GM21367 (cell line): Measurements from ENCODE around the gene SLC6A8.
"Not testable (repeated sequence)": the region's sequence is repeated elsewhere in the genome, so short reads cannot be mapped to it uniquely, and the experiment has no call there.

Source experiments
- ATAC-seq: cut with Tn5 transposase; IDR thresholded peaks from one replicate; pipeline ENCODE4 v1.9.1; 2021; ENCODE audit not compliant: unreplicated experiment

The SLC6A8 gene

DNA sequence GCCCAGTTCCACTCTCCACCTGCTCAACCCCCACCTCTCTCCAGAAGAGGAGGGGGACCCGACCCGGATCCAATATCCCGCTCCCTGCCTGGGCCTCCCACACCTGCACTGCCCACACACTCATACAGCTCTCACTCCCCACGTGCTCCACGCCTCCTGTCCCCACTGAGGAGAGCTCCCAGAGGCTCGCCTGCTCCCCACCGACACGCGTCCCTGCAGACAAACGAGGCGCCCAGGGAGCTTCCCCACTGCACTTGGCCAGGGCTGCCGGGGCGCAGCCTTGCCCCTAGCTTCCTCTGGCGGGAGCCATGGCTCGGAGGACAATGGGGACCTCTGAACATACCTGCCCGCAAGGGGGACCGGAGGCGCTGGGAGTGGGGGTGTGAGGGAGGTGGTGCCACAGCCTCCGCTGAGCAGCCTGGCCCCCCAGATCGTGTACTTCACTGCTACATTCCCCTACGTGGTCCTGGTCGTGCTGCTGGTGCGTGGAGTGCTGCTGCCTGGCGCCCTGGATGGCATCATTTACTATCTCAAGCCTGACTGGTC, 5.0 kb downstream of the SLC6A8 start:
- no peak for ATAC-seq

DNA sequence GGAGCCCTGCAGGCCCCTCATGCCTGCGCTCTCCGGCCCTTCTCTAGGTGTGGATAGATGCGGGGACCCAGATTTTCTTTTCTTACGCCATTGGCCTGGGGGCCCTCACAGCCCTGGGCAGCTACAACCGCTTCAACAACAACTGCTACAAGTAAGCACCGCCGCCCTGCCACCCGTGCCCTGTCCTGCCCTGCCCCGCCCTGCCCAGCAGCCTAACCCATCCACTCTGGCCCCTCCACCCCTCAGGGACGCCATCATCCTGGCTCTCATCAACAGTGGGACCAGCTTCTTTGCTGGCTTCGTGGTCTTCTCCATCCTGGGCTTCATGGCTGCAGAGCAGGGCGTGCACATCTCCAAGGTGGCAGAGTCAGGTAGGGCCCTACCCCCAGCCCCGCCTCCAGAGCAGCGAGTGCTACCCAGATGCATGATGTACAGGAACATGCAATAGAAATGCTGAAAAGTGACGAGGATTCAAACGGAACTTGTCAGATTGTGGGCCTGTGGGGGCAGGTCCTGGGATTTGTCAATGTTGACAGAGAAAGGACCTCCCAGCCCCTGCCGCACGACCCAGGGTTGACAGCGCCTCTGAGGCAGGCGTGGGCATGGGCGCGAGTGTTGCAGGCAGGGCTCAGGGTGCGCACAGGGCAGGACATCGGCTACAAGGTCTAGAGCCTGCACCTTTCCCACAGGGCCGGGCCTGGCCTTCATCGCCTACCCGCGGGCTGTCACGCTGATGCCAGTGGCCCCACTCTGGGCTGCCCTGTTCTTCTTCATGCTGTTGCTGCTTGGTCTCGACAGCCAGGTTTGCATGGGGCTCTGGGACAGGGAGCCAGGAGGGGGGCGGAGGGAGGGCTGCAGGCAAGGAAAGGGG, 5.7 kb downstream of the SLC6A8 start:
- ATAC-seq, result no peak

DNA sequence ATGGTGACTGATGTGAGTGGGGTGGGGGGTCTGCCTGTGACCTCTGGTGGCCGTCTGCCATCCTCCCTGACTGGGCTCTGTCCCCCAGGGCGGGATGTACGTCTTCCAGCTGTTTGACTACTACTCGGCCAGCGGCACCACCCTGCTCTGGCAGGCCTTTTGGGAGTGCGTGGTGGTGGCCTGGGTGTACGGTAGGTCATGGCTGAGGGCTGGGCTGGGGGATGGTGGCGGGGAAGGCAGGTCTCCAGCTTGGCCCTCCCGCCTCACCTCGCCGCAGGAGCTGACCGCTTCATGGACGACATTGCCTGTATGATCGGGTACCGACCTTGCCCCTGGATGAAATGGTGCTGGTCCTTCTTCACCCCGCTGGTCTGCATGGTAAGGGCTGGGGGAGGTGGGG, 6.5 kb downstream of the SLC6A8 start:
- not testable (repeated sequence) for ATAC-seq

DNA sequence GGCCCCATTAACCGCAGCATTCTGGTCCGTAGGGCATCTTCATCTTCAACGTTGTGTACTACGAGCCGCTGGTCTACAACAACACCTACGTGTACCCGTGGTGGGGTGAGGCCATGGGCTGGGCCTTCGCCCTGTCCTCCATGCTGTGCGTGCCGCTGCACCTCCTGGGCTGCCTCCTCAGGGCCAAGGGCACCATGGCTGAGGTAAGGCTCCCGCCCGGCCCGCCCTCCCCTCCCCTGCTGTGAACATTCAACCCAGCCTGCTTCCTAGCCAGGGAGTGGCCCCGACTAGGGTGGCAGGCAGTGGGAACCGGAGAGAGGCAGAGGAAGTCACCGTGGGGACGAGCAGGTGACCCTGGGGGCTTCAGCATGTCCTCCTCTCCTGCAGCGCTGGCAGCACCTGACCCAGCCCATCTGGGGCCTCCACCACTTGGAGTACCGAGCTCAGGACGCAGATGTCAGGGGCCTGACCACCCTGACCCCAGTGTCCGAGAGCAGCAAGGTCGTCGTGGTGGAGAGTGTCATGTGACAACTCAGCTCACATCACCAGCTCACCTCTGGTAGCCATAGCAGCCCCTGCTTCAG, 7.1 kb downstream of the SLC6A8 start:
- no peak for ATAC-seq

DNA sequence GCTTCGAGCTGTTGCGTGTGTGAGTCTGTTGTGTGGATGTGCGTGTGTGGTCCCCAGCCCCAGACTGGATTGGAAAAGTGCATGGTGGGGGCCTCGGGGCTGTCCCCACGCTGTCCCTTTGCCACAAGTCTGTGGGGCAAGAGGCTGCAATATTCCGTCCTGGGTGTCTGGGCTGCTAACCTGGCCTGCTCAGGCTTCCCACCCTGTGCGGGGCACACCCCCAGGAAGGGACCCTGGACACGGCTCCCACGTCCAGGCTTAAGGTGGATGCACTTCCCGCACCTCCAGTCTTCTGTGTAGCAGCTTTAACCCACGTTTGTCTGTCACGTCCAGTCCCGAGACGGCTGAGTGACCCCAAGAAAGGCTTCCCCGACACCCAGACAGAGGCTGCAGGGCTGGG, 8.4 kb downstream of the SLC6A8 start:
- no peak for ATAC-seq

DNA sequence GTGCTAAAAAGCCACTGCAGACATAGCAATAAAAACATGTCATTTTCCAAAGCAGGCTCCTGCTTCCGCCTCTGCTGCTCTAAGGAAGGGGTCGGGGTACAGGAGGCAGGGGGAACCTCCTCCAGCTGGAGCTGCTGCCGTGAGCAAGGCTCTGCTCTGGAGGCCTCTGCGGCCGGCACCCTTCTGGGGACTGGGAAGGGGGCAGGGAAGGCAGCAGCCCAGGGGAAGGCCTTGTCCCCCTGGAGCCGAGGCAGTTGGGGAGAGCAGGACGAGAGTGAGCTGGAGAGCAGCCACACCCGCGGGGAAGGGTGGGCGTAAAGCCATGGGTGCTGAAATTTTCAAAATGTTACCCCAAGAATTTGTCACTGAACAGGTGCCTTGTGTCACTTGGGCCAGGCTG, 8.8 kb downstream of the SLC6A8 start:
- not testable (repeated sequence) for ATAC-seq

DNA sequence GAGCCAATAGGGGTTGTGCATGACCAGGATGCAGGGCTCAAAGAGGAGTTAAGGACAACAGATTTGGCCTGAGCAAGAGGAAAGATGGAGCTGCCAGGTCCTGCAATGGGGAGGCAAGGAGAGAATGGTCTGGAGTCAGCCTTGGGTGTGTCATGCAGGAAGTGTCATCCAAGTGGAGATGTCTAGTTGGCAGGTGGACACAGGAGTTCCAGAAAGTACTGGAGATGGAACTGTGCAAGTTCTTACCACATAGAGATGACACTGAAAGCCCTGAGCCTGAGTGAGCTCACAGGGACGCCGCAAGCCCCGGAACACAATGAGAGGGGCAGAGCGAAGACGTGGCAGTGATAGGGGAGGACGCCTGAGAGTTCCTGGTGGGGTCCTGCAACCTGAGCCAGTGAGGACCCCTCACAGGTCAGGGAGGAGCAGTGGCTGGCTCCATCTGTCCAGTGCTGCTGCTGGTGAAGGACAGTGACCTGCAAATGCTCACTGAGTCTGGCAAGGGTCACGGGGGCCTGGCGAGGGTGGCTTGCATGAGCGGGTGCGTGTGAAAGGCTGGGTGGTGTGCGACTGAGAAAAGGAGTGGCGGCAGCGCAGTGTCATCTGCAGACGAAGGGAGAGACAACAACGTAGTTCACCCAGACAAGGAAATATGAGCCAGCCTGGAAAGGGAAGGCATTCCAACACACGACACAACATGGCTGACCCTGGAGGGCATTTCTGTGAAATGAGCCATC, 9.4 kb downstream of the SLC6A8 start:
- ATAC-seq, result not testable (repeated sequence)

DNA sequence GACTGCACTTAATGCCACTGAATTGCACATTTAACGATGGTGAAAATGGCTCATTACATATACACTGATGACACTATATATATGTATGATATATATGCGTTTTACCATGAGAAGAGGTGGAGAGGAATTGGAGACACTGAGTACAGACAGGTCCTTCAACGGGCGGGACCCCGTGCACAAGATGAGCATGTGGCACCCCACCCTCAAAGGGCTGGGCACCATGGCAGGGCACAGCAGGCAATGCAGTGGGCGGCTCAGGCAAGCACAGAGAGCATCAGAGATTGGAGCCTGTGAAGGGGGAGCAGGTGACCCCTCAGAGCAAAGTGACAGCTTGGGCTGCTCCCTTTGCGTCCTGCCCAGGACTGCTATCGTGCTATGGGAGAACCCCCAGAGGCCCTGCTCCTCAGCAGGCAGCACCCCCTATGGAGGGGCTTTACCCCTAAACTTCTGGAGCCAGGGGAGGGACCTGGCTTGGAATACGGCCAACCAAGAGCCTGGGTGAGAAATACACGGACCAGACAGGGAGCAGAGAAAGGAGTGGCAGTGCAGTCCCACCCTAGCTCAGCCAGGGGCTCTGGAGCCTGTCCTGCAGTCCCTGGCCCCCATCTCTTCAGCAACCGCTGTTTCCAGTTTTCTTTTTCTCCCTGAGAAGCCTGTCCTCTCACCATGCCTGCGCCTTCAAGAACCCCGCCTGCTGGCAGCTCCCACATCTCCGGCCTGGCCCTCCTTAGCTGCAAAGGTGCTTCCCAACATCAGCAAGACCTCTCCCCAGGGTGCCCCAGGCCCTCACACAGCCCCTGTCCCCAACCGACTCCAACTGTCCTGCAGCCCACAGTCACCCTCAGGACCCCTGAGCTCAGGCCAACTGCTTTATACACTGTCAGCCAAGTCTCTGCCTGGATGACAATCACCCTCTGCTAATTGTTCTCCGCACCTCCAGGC, 10.5 kb downstream of the SLC6A8 start:
- no peak for ATAC-seq

DNA sequence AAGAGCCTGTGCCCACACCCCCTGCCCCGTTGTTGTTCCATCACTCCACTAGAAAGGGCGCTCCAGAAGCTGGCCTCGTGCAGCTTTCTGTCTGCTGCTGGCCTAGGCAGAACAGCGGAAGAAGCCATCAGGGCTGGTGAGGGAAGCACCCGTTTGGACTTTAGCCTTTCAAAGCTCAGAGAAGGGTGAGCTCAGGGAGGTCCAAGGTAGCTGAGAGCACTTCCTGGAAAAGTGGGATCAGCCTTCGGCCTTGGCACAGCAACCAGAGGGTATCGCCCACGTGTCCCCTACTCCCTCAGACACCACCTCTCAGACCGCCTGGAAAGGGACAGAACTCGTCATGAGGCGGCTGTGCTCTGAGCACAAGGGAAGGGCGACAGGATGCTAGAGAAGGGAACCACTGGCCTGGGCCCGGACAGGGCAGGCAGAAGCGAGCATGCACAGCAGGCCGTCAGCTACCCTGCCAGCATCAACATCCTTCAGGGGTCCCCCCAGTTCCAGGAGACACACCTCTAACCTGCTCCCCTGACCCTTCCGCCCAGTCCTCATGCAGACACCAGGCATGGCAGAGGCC, 11.6 kb downstream of the SLC6A8 start:
- ATAC-seq, result not testable (repeated sequence)

DNA sequence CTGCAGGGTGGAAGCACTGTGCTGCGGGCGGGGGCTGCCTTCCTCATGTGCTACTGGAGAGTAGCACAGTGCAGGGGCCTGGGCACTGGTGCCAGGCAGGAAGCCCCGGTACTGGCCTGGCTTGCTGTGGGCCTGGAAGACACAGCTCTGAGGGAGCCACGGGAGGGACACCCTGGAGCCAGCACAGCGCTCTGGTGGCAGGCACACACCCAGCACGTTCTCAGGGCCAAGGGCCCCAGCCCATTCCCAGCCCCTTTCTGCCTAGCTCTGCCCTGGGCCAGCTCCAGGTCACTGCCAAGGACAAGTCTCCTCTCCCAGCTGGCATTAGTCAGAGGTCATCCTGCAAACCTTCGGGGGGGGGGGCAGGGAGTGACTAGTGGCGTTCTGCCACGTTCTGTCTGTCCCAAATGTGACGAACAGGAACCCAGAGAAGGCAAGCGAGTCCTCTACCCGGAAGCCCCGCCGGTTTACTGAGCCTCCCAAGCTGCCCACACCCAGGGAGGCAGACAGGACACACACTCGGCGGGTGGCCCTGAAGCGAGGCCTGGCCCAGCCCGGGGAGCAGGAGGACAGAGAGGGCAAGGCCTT, 12.2 kb downstream of the SLC6A8 start:
- ATAC-seq, result not testable (repeated sequence)

DNA sequence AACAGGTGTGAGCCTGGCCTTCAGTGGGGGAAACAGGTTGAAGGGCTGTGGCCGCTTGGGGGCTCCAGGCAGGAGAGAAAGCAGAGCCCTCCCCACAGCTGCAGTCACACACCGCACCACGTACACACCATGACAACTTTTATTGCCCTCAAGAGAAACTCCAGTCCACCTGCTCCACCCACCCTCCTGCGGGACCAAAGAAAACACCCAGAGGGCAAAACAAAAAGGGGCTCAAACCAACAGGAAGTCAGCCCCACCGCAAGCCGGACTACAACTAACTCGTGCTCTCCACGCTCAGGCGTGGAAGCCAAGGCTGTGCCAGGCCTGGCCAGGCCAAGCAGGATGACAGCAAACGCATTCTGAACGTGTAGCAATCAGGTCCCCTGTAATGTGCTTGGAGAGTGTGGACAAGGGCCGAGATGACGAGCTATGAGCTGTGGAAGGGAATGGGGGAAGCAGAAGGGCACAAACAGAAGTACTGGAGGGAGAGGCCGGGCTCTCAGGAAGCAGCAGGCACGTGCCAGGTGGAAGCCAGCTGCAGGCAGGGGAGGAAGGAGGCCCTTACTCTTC, 12.7 kb downstream of the SLC6A8 start:
- no peak for ATAC-seq

DNA sequence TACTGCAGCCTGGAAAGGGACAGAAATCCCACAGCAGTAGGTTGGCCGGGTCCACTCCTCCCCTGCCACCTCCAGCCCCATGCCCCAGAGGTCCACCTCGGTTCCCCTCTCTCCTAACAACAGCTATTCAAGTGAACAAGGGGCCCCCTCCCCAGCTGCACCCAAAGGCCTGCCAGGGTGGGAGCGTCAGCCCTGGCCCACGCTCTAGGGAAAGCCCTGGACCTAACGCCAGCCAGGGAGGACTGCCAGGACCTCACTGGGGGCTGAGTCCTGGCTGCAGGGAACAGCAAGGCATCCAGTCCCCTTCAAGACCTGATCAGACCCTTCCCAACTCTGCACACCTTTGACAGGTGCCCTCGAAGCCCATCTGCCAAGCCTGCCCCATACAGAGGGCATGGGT, 13.2 kb downstream of the SLC6A8 start:
- no peak for ATAC-seq

DNA sequence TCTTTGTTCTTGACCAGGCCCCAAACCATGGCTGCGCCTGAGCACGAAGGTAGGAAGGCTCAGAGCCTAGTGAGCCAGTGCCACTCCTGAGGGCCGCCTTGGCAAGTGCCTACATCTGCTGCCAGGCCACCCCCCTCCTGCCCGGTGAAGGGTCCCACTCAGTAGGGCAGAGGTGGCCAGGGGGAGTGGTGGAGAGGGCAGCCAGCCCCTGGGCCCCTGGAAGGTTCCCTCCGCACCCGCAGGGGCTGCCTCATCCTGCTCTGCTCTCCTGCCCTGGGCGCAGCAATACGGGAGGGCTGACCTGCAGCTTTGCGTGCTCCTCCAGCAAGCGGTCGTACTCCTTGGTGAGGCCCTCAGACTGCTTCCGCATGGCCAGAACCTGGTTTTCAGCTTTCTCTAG, 14.0 kb downstream of the SLC6A8 start:
- no peak for ATAC-seq

DNA sequence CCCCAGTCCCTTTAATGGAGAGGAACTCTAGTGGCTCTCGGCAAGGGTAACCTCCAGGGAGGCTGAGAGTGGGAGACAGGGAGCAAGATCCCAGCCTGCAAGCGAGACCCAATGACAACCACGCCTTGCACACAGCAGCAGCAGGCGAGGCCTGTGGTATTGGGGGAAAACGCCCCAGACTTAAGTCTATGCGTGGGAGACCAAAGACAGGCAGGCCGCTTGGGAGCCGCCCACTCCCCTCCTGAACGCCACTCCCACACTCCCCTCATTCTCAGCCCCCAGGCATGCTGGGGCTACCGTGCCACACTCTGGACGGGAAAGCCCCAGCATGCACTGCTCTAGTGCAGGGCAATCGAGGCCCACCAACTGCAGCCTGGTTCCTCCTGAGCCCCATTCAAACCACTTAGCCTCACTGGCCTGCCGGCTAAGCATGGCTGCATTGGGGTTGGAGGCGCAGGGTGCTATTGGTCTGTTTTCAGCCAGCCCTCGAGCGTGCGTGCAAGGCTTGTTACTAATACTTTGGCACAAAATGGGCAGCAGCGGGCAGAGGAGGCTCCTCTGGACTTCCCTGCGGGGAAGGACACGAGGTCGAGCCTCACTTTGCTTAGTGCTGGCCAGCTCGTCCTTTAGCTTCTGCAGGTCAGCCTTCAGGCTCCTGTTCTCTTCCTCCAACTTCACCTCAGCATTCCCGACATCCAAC, 14.8 kb downstream of the SLC6A8 start:
- ATAC-seq, result no peak

DNA sequence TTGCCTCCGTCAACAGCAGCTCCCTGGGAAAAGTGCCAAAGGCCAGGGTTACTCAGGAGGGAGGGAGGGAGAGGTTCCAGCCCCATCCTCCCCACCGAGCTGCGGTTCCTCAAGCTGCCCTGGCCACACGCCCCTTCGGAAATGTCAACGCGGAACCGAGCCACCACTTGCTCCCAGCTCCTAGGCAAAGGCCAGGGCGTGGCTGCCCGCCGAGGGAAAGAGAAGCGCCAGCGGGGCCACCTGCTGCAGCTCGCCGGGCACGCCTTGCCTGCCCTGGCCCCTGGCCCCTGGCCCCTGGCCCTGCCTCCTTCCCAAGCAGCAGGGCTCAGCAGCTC, 15.3 kb downstream of the SLC6A8 start:
- no peak for ATAC-seq

DNA sequence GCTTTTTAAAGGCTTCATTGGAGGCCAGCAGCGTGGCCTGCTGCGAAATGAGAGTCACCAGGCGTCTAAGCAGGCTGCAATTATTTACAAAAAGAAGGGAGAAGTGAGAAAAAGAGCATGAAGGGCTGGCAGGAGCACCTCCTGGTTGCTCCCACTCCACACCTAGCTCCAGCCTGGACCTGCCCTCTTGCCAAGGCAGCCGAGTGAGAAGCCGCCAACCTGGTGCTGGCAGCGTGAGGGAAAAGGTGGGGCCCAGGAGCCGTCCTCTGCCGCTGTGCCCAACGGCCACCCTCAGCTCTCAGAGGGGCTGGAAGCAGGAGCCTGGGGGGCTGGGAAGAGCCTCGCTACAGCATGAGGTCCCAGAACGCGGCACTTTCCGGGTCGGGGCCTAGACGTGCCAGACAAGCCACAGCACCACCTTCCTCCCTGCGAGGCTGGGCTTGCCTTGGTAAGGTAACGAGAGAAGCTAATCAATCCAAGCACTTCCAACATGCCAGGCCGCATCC, 16.3 kb downstream of the SLC6A8 start:
- no peak for ATAC-seq

DNA sequence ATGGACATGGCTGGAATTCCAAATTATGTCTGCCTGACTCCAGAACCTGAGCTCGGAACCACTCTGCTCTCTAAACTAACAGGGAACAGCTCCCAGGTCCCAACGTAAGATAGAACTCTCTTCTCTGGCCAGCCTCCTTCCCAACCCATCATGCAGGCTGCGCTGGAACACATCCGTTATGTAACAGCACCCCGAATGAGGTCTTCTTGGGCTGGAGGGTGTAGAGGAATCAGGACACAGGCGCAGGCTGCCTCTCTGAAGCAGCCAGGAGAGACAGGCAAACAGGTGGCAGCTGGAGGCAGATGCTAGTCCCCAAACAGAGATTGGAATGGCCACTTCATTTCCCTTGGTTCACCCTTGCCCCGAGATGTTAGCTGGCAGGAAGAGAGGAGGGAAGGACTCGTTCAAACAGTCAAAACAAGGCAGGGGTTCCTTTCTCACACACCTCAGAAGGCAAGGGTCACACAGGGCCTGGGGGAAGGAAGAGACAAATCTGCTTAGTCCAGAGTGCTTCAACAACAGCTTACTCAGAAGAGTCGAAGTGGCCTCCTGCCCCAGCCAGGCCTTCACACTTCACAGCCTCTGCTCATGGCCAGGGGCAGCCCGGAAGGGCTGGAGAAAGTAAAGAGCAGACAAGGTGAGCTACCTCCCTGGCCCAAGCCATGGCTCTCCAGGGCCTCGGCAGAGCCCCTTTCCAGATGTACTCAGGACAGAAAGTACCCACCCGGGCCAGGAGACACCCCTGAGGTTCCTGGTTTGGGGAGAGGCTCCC, 17.1 kb downstream of the SLC6A8 start:
- not testable (repeated sequence) for ATAC-seq
